Bronchial epithelial cell (primary cell): Measurements from ENCODE around the gene LMO7. TPM values are rescaled to one million over a fixed set of nuclear protein-coding genes. Genes with fewer than 3 reads are reported as not detected.

Experiments used
- DNase-seq: peaks from one replicate; pipeline ENCODE4 v3.0.0-alpha.2; 2010; ENCODE audit warnings: low read depth
- FAIRE-seq: peaks from 2 replicates; lab custom pipeline; 2011; peaks lifted over from hg19 to GRCh38; lab: Jason Lieb, UNC
- H3K27me3 ChIP-seq: 2 replicates; pipeline ENCODE4 v1.5.1; 2011; ENCODE audit warnings: low read length; ENCODE audit not compliant: control insufficient read depth, insufficient read depth
- H3K36me3 ChIP-seq: 2 replicates; pipeline ENCODE4 v1.5.1; 2011; ENCODE audit warnings: low read length; ENCODE audit not compliant: control insufficient read depth, insufficient read depth
- H3K4me3 ChIP-seq: 2 replicates; pipeline ENCODE4 v1.5.1; 2011; ENCODE audit warnings: mild to moderate bottlenecking, low read depth, low read length, control low read depth
- CTCF ChIP-seq: IDR thresholded peaks from 2 replicates; pipeline ENCODE4 v1.5.1; 2011; ENCODE audit warnings: mild to moderate bottlenecking, moderate library complexity, low read length, control low read depth, inconsistent platforms; ENCODE audit not compliant: insufficient read depth, severe bottlenecking
- total RNA-seq: library from RNA; depleted of rRNA; stranded (reverse); fragments of >200 nt; gene quantifications from 2 replicates; pipeline ENCODE4 v1.2.1, GENCODE V29; 2014

LMO7 gene
- total RNA-seq, 1 donor from 2014 or later: 150 TPM

GRCh38 chr13:75769141-75769905 is 133.2 kb downstream of the LMO7 start:
- FAIRE-seq (no peak), DNase-seq (no peak)
- H3K36me3 ChIP-seq: no peaks in the 10 kb centered on the region
- no peak overlapping the region for H3K4me3 ChIP-seq
- no peaks in the 10 kb centered on the region for H3K27me3 ChIP-seq
- TF ChIP-seq CTCF: no peak

- FAIRE-seq (peak; percentile 73), DNase-seq (no peak)
- no peak overlapping the region for H3K4me3 ChIP-seq
- no peak for TF ChIP-seq CTCF
- H3K36me3 ChIP-seq: no peaks in the 10 kb centered on the region
- no peaks in the 10 kb centered on the region for H3K27me3 ChIP-seq
These were observed 134.0 kb downstream of the LMO7 start for GRCh38 chr13:75770164-75770563.

DNA sequence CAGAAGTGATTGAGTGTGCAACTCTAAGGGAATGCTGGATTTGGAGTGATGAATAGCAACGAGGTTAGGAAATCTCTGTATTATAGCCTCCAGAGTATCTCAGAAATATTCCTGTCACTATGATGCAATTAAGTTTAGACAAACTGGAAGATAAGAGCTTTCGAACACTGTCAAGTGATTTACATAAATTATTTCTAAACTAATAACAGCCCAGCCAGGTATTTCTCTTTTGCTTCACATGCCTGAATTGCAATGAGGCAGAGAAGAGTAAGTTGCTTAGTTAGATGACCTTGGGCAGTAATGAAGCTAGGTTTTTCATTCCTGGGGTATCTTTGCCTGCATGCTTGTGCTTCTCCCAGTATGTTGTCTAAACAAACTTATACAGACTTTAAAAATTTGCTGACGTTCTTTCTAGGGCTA is 134.5 kb downstream of the LMO7 start:
- H3K27me3 ChIP-seq: no peaks in the 10 kb centered on the region
- DNase-seq (peak; percentile 64), FAIRE-seq (no peak)
- no peaks in the 10 kb centered on the region for H3K36me3 ChIP-seq
- no peak for TF ChIP-seq CTCF
- no peak overlapping the region for H3K4me3 ChIP-seq

GRCh38 chr13:75771226-75771625 is 135.1 kb downstream of the LMO7 start:
- TF ChIP-seq CTCF: no peak
- H3K4me3 ChIP-seq: no peak overlapping the region
- no peak for FAIRE-seq
- no peaks in the 10 kb centered on the region for H3K36me3 ChIP-seq
- H3K27me3 ChIP-seq: no peaks in the 10 kb centered on the region
- DNase-seq: no peak

DNA sequence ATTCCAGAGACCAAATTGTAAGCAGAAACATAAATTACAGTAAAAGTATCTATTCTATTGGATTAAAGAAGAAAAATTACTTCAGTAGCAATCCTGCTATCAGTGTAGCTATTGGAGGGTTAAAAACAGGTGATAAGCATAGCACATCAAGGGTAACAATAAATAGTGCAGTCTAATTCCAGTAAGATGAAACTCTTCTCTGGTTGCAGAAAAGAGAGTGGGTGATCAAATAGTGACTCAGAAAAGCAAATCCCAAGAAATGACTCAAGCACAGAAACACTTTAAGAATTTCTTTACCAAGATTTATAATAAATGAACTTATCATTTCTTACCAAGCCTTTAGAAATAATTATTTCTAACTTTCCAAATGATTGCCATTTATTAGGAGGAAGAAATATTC is 135.7 kb downstream of the LMO7 start:
- FAIRE-seq (no peak), DNase-seq (peak; percentile 95)
- no peak overlapping the region for H3K4me3 ChIP-seq
- H3K27me3 ChIP-seq: no peaks in the 10 kb centered on the region
- no peaks in the 10 kb centered on the region for H3K36me3 ChIP-seq
- TF ChIP-seq CTCF: no peak

DNA sequence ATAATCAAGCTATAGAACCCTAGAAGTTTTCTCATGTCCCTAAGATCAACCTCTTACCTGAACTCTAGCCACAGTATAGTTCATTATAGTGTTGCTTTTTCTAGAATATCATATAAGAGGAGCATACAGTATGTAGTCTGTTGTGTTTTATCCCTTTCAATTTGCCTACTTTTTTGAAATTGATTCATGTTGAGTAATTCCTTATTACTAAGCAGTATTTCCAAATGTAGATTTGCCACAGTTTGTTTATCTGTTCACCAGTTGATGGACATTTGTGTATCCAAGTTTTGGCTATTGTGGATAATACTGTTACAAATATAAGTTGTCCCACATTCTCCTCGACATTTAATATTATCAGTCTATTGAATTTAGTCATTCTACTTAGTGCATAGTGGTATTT is 138.0 kb downstream of the LMO7 start:
- Histone ChIP-seq H3K36me3 (no peaks in the 10 kb centered on the region), H3K4me3 (no peak overlapping the region), H3K27me3 (no peaks in the 10 kb centered on the region)
- DNase-seq (peak; percentile 65), FAIRE-seq (no peak)
- TF ChIP-seq CTCF: no peak
